UCSD-AML1 (cell line): ENCODE results near the gene CAPN2.
A peak's percentile ranks its signal among the peaks of the same experiment; 100 is the strongest.
"Not testable (repeated sequence)": the region's sequence is repeated elsewhere in the genome, so short reads cannot be mapped to it uniquely, and the experiment has no call there.

ENCODE experiments used
- DNase-seq: peaks from one replicate; lab custom pipeline; 2025; ENCODE audit not compliant: unreplicated experiment; lab: John Stamatoyannopoulos, UW

Gene CAPN2

GRCh38 chr1:223716302-223716862 lies 4.0 kb downstream of the CAPN2 start:
- DNase-seq = peak; percentile 23

- DNase-seq = no peak
Measured at GRCh38 chr1:223717123-223717522, 4.8 kb downstream of the CAPN2 start.

GRCh38 chr1:223717695-223718363 lies 5.5 kb downstream of the CAPN2 start:
- no peak for DNase-seq

GRCh38 chr1:223718850-223719249 lies 6.5 kb downstream of the CAPN2 start:
- DNase-seq = no peak

- no peak for DNase-seq
Measured at GRCh38 chr1:223720971-223721591, 8.7 kb downstream of the CAPN2 start.

GRCh38 chr1:223721658-223722607 lies 9.6 kb downstream of the CAPN2 start:
- no peak for DNase-seq

- no peak for DNase-seq
Measured at GRCh38 chr1:223723351-223723904, 11.1 kb downstream of the CAPN2 start.

- DNase-seq = no peak
Measured at GRCh38 chr1:223724376-223724775, 12.0 kb downstream of the CAPN2 start.

- DNase-seq = no peak
Measured at GRCh38 chr1:223725578-223725977, 13.2 kb downstream of the CAPN2 start.

- peak; percentile 66 for DNase-seq
Measured at GRCh38 chr1:223726380-223727001, 14.2 kb downstream of the CAPN2 start.

- no peak for DNase-seq
Measured at GRCh38 chr1:223727541-223727940, 15.2 kb downstream of the CAPN2 start.

GRCh38 chr1:223729906-223730305 lies 17.6 kb downstream of the CAPN2 start:
- no peak for DNase-seq

GRCh38 chr1:223730479-223731132 lies 18.3 kb downstream of the CAPN2 start:
- DNase-seq = no peak

- DNase-seq = no peak
Measured at GRCh38 chr1:223731133-223731770, 18.9 kb downstream of the CAPN2 start.

- no peak for DNase-seq
Measured at GRCh38 chr1:223732993-223733798, 20.9 kb downstream of the CAPN2 start.

- DNase-seq = no peak
Measured at GRCh38 chr1:223733898-223734852, 21.8 kb downstream of the CAPN2 start.

- not testable (repeated sequence) for DNase-seq
Measured at GRCh38 chr1:223736638-223737037, 24.3 kb downstream of the CAPN2 start.

GRCh38 chr1:223737342-223737741 lies 25.0 kb downstream of the CAPN2 start:
- DNase-seq = no peak
